HFF-Myc (cell line): ENCODE measurements around the gene USP54.
A peak's percentile ranks its signal among the peaks of the same experiment; 100 is the strongest.

Source experiments
- DNase-seq: peaks from one replicate; pipeline ENCODE4 v3.0.0-alpha.2; 2011; ENCODE audit warnings: low read depth; ENCODE audit errors: extremely low read depth
- H3K4me3 ChIP-seq: replicated peaks from 2 replicates; pipeline ENCODE4 v1.5.1; 2011; ENCODE audit warnings: low read depth, mild to moderate bottlenecking, control low read depth, low read length
- TF ChIP-seq, protein P1 (sequence below): IDR thresholded peaks from 2 replicates; pipeline ENCODE4 v1.5.1; 2012; ENCODE audit warnings: mild to moderate bottlenecking, low read depth, low read length, control low read depth; ENCODE audit errors: missing control alignments

The USP54 gene

DNA sequence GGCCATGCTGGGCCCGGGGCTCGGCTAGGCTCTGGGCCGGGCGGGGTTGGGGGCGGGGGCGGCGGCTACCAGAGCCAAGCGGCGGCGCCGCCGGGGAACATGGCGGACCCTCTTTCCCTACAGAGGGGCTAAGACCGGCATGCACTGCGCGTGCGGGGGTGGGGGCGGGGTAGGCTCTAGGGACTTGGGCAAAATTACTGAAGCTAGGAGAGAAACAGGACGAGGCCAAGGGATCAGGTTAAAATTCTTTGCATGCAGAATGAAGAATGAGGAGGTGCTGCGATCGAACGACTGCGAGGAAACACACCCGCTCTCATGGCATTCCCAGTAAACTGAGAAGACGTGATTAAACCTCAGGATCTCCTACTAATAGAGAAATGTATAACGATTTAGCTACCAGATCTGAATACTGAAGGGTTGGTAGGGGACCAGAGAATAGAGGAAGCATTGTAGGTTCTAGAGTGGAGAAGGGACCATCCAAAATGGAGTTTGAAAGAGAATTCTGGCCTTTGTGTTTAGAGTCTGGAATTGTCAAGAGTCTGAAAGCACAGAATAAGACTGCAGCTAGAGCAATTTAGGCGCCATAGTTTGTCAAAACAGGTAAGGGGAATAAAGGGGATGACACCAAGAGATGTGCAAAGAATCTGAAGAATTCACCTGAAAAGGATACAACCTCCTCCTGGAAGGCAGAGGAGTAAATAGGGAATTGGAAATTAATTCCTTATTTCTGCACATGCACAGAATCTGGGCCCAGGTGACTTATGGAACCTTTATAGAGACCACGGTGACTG is 95.1 kb downstream of the USP54 start, which contains the start of gene PPP3CB:
Gene PPP3CB (minus strand): TSS at position 141 of the 791 bp plus-strand sequence. CDS start 135 bp downstream, at position 6.
- peak; percentile 87 for DNase-seq
- H3K4me3 ChIP-seq, result peak within 1 kb of the TSS; percentile 78
- TF ChIP-seq, protein P1, sequence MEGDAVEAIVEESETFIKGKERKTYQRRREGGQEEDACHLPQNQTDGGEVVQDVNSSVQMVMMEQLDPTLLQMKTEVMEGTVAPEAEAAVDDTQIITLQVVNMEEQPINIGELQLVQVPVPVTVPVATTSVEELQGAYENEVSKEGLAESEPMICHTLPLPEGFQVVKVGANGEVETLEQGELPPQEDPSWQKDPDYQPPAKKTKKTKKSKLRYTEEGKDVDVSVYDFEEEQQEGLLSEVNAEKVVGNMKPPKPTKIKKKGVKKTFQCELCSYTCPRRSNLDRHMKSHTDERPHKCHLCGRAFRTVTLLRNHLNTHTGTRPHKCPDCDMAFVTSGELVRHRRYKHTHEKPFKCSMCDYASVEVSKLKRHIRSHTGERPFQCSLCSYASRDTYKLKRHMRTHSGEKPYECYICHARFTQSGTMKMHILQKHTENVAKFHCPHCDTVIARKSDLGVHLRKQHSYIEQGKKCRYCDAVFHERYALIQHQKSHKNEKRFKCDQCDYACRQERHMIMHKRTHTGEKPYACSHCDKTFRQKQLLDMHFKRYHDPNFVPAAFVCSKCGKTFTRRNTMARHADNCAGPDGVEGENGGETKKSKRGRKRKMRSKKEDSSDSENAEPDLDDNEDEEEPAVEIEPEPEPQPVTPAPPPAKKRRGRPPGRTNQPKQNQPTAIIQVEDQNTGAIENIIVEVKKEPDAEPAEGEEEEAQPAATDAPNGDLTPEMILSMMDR, result no peak

DNA sequence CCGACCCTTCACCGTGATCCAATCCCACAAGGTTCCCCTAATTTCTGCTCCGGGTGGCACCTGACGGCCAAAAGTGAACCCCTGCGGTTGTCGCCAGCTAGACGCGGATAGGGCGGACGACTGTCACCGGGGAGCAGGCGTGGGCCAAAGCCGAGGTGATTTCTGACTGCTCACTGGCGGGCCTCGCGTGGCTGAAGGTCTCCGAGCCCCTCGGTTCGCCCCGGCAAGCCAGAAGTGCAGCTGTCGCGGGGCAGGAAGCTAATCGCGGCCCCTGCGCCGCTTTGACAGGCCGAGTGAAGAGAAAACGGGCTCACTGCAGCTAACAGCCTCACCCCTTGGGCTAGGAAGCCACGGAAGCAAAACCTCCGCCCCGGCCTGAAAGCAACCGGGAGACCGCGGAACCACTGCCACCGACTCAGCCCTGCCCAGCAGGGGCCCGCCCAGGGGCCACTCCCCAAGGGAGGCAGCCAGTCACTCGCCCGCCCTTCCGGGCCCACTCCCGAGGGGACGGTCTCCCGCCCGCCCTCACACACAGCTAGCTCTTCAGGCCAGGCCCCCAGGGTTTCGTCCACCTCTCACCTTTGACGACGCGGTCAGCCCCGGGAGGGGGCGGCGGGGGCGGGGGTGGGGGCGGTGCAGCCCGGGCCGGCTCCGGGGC is 95.8 kb downstream of the USP54 start:
- H3K4me3 ChIP-seq, result peak overlapping the region; percentile 78
- TF ChIP-seq, protein P1, result no peak
- DNase-seq, result no peak

DNA sequence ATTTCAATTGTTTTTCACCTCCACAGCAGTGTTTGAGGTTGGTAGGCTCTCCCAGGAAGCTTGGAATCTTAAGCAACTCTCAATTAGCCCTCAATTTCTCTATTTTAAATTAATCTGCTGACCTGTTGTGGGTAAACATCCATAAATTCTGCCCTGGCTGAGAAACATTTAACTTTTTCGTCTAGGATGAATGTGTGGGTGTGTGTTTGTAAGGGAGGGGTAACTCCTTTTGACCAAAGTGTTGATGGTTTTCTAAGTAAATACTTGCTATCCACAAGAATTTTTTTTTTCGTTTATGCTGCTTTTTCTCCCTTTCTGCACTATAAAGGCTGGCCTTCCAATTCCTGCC is 96.3 kb downstream of the USP54 start:
- DNase-seq, result no peak
- peak overlapping the region; percentile 78 for H3K4me3 ChIP-seq
- TF ChIP-seq, protein P1, result no peak

DNA sequence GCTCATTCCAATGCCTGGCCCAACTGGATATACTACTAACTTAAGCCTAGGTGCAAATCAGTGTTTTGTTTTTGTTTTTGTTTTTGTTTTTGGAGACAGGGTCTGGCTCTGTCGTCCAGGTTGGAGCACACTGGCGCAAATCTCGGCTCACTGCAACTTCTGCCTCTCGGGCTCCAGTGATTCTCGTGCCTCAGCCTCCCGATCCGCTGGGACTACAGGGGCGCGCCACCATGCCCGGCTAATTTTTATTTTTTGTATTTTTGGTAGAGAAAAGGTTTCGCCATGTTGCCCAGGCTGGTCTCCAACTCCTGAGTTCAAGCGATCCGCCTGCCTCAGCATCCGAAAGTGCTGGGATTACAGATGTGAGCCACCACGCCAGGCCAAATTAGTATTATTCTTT is 96.9 kb downstream of the USP54 start:
- H3K4me3 ChIP-seq, result peak overlapping the region; percentile 78
- no peak for DNase-seq
- TF ChIP-seq, protein P1, result no peak

DNA sequence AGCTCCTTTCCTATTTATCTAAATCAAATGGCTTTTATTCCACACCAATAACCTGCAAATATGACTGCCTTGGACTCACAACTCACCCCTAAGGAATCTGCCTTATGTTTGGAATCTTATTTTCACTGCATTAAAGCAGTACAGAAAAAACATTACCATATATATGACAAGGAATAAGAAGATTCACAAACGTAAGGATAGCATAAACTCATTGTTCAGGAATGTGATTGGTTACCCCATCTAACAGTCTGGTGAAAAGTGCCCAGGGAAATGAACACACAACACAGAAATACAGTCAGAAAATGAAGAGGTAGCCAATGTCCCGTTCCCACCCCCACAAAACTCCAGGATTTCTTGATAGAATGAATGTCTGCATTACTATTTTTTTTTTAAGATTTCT is 97.4 kb downstream of the USP54 start:
- TF ChIP-seq, protein P1, result no peak
- H3K4me3 ChIP-seq, result peak overlapping the region; percentile 78
- DNase-seq, result no peak

DNA sequence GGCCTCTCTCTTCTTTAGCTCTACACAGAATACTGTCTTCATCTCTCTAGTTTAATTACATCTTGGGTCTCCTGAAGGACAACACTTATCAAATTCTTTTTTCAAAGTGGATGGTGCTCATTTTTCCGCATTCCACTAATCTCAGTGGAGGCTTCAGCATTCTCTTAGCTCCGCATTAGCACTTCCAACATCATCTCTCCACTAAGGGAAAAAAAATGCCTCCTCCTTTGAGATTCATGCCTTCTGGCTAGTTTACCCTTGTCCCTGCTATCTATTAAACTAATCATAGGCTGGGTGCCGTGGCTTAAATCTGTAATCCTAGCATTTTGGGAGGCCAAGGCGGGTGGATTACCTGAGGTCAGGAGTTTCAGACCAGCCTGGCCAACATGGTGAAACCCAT is 104.5 kb downstream of the USP54 start:
- TF ChIP-seq, protein P1, result no peak
- H3K4me3 ChIP-seq, result no peak overlapping the region
- DNase-seq, result no peak
